ENCODE data around the gene RNF13.

DNA sequence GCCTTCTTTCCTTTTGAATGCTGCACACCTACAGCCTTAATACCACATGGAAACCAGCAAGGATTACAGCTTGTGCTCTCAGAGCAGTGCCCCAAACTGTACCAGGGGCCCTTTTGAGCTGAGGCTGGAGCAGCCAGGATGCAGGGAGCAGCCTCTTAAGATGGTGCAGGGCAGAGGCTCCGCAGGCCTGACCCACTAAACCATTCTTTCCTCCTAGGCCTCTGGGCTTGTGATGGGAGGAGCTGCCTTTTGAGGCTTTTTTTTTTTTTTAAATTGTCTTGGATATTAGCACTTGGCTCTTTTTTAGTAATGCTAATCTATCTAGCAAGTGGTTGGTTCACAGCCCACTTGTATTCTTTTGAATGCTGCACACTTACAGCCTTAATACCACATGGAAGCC is 120.0 kb downstream of the RNF13 start:
- TF ChIP-seq, protein P1, sequence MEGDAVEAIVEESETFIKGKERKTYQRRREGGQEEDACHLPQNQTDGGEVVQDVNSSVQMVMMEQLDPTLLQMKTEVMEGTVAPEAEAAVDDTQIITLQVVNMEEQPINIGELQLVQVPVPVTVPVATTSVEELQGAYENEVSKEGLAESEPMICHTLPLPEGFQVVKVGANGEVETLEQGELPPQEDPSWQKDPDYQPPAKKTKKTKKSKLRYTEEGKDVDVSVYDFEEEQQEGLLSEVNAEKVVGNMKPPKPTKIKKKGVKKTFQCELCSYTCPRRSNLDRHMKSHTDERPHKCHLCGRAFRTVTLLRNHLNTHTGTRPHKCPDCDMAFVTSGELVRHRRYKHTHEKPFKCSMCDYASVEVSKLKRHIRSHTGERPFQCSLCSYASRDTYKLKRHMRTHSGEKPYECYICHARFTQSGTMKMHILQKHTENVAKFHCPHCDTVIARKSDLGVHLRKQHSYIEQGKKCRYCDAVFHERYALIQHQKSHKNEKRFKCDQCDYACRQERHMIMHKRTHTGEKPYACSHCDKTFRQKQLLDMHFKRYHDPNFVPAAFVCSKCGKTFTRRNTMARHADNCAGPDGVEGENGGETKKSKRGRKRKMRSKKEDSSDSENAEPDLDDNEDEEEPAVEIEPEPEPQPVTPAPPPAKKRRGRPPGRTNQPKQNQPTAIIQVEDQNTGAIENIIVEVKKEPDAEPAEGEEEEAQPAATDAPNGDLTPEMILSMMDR (IDR thresholded peaks at IDR 0.05; ENCODE audit: insufficient read depth, low read depth, low read length): no peak
- no peak for TF ChIP-seq EZH2 (IDR thresholded peaks at IDR 0.05; ENCODE audit: insufficient read depth, low read length)
